Measurements from ENCODE around the gene RNF186.

Gene RNF186

DNA sequence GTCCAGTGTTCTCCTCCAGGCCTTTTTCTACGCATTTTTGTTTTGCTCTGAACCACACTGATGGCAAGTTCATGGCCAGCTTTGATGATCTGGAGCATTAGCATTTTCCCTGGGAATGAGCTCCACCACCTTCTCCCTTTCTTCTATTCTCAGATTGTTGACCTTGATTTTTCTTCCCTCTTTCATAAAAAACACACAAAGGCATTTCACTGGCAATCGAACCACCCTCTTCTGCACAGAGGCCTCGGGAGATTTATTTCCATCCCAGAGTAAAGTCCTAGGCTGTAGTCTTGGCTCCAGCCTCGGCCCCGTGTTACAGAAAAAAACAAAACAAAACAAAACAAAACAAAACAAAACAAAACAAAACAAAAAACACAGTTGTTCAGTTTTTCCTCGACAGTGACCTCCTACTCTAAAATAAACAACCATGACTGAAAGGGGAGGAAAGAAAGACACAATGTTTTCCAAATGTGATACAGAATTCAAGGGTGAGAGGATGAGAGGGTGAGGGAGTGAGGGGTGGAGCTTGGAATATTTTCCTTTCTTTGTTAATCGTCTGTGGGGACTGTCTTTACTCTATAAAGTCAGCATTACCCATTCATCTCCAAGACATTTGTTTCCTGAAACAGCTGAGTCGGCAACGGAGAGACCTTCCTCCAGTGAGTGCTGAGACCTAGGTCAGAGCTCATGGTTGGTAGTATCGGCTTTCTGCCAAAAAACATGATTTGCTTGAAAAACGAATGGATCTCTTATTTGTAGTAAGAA, 29.8 kb upstream of the RNF186 start:
- TF ChIP-seq ARNTL (CRISPR knock-in tag; IDR thresholded peaks at IDR 0.05; ENCODE audit: borderline replicate concordance, low read depth), result no peak
- TF ChIP-seq, protein P1, sequence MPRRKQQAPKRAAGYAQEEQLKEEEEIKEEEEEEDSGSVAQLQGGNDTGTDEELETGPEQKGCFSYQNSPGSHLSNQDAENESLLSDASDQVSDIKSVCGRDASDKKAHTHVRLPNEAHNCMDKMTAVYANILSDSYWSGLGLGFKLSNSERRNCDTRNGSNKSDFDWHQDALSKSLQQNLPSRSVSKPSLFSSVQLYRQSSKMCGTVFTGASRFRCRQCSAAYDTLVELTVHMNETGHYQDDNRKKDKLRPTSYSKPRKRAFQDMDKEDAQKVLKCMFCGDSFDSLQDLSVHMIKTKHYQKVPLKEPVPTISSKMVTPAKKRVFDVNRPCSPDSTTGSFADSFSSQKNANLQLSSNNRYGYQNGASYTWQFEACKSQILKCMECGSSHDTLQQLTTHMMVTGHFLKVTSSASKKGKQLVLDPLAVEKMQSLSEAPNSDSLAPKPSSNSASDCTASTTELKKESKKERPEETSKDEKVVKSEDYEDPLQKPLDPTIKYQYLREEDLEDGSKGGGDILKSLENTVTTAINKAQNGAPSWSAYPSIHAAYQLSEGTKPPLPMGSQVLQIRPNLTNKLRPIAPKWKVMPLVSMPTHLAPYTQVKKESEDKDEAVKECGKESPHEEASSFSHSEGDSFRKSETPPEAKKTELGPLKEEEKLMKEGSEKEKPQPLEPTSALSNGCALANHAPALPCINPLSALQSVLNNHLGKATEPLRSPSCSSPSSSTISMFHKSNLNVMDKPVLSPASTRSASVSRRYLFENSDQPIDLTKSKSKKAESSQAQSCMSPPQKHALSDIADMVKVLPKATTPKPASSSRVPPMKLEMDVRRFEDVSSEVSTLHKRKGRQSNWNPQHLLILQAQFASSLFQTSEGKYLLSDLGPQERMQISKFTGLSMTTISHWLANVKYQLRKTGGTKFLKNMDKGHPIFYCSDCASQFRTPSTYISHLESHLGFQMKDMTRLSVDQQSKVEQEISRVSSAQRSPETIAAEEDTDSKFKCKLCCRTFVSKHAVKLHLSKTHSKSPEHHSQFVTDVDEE (CRISPR knock-in tag; IDR thresholded peaks at IDR 0.05), result no peak
- no peak for TF ChIP-seq GLIS3 (CRISPR knock-in tag; IDR thresholded peaks at IDR 0.05)
- TF ChIP-seq ZNF8 (CRISPR knock-in tag; IDR thresholded peaks at IDR 0.05), result no peak
- TF ChIP-seq RARB (CRISPR knock-in tag; IDR thresholded peaks at IDR 0.05), result no peak
- TF ChIP-seq, protein P2, sequence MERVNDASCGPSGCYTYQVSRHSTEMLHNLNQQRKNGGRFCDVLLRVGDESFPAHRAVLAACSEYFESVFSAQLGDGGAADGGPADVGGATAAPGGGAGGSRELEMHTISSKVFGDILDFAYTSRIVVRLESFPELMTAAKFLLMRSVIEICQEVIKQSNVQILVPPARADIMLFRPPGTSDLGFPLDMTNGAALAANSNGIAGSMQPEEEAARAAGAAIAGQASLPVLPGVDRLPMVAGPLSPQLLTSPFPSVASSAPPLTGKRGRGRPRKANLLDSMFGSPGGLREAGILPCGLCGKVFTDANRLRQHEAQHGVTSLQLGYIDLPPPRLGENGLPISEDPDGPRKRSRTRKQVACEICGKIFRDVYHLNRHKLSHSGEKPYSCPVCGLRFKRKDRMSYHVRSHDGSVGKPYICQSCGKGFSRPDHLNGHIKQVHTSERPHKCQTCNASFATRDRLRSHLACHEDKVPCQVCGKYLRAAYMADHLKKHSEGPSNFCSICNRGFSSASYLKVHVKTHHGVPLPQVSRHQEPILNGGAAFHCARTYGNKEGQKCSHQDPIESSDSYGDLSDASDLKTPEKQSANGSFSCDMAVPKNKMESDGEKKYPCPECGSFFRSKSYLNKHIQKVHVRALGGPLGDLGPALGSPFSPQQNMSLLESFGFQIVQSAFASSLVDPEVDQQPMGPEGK (CRISPR knock-in tag; IDR thresholded peaks at IDR 0.05; ENCODE audit: borderline replicate concordance), result no peak
- TF ChIP-seq, protein P3, sequence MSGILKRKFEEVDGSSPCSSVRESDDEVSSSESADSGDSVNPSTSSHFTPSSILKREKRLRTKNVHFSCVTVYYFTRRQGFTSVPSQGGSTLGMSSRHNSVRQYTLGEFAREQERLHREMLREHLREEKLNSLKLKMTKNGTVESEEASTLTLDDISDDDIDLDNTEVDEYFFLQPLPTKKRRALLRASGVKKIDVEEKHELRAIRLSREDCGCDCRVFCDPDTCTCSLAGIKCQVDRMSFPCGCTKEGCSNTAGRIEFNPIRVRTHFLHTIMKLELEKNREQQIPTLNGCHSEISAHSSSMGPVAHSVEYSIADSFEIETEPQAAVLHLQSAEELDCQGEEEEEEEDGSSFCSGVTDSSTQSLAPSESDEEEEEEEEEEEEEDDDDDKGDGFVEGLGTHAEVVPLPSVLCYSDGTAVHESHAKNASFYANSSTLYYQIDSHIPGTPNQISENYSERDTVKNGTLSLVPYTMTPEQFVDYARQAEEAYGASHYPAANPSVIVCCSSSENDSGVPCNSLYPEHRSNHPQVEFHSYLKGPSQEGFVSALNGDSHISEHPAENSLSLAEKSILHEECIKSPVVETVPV (CRISPR knock-in tag; IDR thresholded peaks at IDR 0.05), result no peak
- TF ChIP-seq PPARA (CRISPR knock-in tag; IDR thresholded peaks at IDR 0.05; ENCODE audit: borderline replicate concordance), result no peak
- no peak for TF ChIP-seq SNAI2 (CRISPR knock-in tag; IDR thresholded peaks at IDR 0.05)
- TF ChIP-seq, protein P4, sequence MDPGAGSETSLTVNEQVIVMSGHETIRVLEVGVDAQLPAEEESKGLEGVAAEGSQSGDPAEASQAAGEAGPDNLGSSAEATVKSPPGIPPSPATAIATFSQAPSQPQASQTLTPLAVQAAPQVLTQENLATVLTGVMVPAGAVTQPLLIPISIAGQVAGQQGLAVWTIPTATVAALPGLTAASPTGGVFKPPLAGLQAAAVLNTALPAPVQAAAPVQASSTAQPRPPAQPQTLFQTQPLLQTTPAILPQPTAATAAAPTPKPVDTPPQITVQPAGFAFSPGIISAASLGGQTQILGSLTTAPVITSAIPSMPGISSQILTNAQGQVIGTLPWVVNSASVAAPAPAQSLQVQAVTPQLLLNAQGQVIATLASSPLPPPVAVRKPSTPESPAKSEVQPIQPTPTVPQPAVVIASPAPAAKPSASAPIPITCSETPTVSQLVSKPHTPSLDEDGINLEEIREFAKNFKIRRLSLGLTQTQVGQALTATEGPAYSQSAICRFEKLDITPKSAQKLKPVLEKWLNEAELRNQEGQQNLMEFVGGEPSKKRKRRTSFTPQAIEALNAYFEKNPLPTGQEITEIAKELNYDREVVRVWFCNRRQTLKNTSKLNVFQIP (CRISPR knock-in tag; IDR thresholded peaks at IDR 0.05; ENCODE audit: borderline replicate concordance, low read depth), result no peak
- no peak for TF ChIP-seq ZFP3 (CRISPR knock-in tag; IDR thresholded peaks at IDR 0.05)
- TF ChIP-seq ZFP30 (CRISPR knock-in tag; IDR thresholded peaks at IDR 0.05), result no peak
- no peak for TF ChIP-seq TOX (CRISPR knock-in tag; IDR thresholded peaks at IDR 0.05; ENCODE audit: borderline replicate concordance)
- TF ChIP-seq ISL1 (CRISPR knock-in tag; IDR thresholded peaks at IDR 0.05), result no peak
- no peak for ATAC-seq

DNA sequence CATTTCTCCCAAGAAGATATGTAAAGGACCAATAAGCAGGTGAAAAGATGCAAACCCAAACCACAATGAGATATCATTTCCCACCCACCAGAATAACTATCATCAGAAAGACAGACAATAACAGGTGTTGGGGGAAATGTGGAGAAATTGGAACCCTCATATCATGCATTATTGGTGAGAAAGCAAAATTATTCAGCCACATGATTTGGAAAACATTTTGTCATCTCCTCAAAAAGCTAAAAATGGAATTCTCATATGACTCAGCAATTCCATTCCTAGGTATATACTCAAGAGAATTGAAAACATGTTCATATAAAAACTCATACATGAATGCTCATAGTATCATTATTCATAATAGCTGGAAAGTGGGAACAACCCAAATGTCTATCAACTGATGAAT, 25.1 kb upstream of the RNF186 start:
- no peak for ATAC-seq
- TF ChIP-seq ZNF70 (CRISPR knock-in tag; IDR thresholded peaks at IDR 0.05) (no peak), TOX (CRISPR knock-in tag; IDR thresholded peaks at IDR 0.05; ENCODE audit: borderline replicate concordance) (no peak), GLIS3 (CRISPR knock-in tag; IDR thresholded peaks at IDR 0.05) (no peak), ZNF565 (CRISPR knock-in tag; conservative IDR thresholded peaks at IDR 0.05; ENCODE audit: low read depth) (no peak), ZFP3 (CRISPR knock-in tag; IDR thresholded peaks at IDR 0.05) (no peak), RARB (CRISPR knock-in tag; IDR thresholded peaks at IDR 0.05) (no peak)
- TF ChIP-seq, protein P4 (CRISPR knock-in tag; IDR thresholded peaks at IDR 0.05; ENCODE audit: borderline replicate concordance, low read depth), result no peak

DNA sequence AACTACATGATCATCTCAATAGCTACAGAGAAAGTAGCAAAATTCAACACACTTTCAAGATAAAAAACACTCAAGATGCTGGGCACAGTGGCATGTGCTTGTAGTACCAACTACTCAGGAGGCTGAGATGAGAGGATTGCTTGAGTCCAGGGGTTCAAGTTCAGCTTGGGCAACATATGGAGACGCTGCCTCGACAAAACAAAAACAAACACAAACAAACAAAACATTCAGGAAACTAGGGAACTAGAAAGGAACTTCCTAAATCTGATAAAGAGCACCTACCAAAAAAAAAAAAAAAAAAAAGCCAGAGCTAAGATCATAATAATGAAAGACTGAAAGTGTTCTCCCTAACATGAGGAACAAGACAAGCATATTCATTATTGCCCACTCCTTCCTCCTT, 22.8 kb upstream of the RNF186 start:
- TF ChIP-seq SNAI2 (CRISPR knock-in tag; IDR thresholded peaks at IDR 0.05), result no peak
- no peak for TF ChIP-seq TOX (CRISPR knock-in tag; IDR thresholded peaks at IDR 0.05; ENCODE audit: borderline replicate concordance)
- TF ChIP-seq ZNF70 (CRISPR knock-in tag; IDR thresholded peaks at IDR 0.05), result no peak
- TF ChIP-seq BACH2 (CRISPR knock-in tag; IDR thresholded peaks at IDR 0.05; ENCODE audit: borderline replicate concordance), result no peak
- no peak for TF ChIP-seq ZNF8 (CRISPR knock-in tag; IDR thresholded peaks at IDR 0.05)
- TF ChIP-seq, protein P3 (CRISPR knock-in tag; IDR thresholded peaks at IDR 0.05), result no peak
- no peak for TF ChIP-seq RARB (CRISPR knock-in tag; IDR thresholded peaks at IDR 0.05)
- TF ChIP-seq ISL1 (CRISPR knock-in tag; IDR thresholded peaks at IDR 0.05), result no peak
- no peak for TF ChIP-seq PPARA (CRISPR knock-in tag; IDR thresholded peaks at IDR 0.05; ENCODE audit: borderline replicate concordance)
- TF ChIP-seq ZFP3 (CRISPR knock-in tag; IDR thresholded peaks at IDR 0.05), result no peak
- ATAC-seq, result no peak

Measured in SK-N-SH treated with all-trans-retinoic acid at 6 μM for 48 hours (cell line).